ENCODE measurements around the gene STAT4. TPM values are rescaled to one million over a fixed set of nuclear protein-coding genes. Genes with fewer than 3 reads are reported as not detected.

Gene STAT4
- total and polyA plus RNA-seq, 4 donors, result 2.5 to 11.5 (median 5.6) TPM

DNA sequence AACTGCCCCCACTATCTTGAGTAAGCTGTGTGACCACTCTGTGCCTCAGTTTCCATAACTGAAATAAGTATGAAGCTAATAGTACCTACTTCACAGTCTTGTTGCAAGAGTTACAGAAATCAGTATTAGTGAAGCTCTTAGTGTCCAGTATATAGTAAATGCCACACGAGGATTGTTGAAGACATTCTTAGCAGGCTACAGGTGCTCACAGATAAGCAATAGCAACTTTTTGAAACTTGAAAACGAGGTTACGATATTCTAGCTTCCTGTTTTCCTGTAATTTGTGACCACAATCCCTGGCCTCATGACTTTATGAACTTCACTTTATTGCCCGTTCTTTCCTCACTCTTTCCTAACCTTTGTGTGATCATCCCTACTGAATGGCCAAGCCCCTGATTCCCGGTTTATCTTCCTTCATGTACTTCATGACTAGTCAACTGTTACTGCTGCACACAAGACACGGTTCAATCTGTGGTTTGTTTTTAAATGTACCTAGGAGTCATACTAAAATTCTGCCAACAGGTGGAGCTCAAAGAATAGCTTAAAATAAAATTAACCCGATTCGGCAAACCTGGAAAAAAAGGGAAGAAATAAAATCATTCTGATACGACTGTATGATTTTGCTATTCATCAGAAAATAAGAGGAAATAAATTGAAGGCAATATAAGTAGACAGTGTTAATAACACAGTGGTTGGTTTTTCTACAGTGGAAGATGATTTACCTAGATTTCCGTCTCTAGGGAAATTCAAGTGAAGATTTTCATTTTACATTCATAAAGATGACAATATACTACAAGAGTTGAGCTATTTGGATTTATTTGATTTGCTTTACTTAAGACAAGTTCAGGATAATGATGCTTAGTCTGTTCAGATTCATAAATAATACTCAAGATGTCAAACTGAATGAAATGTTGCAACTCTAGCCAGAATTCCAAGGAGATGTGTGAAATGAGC lies 98.7 kb downstream of the STAT4 start:
- peaks cover 0 to 13% (median 0%) of the 10 kb centered on the region in 5 donors for H3K4me1 ChIP-seq (ENCODE audit: control insufficient read depth in 5 of 5, insufficient read depth in 5 of 5, low read length in 5 of 5)
- no peaks in the 10 kb centered on the region for H3K9me3 ChIP-seq (ENCODE audit: control insufficient read depth in 4 of 4, insufficient read depth in 3 of 4, low read length in 3 of 4)
- H3K9ac ChIP-seq (ENCODE audit: insufficient read depth in 1 of 2, low read length in 2 of 2), result peak overlapping the region in 1 of 2 donors; percentile 42
- no peaks in the 10 kb centered on the region for H3K36me3 ChIP-seq (ENCODE audit: control insufficient read depth in 4 of 4, insufficient read depth in 4 of 4, low read length in 4 of 4)
- 13 to 20% methylated on average over 10 of the region's 10 CpGs for WGBS, 2 donors
- DNase-seq (peak in 2 of 3 donors; percentile 74 to 78), ATAC-seq (ENCODE audit: insufficient read depth, low FRiP score) (peak; percentile 34)
- TF ChIP-seq, protein P1, sequence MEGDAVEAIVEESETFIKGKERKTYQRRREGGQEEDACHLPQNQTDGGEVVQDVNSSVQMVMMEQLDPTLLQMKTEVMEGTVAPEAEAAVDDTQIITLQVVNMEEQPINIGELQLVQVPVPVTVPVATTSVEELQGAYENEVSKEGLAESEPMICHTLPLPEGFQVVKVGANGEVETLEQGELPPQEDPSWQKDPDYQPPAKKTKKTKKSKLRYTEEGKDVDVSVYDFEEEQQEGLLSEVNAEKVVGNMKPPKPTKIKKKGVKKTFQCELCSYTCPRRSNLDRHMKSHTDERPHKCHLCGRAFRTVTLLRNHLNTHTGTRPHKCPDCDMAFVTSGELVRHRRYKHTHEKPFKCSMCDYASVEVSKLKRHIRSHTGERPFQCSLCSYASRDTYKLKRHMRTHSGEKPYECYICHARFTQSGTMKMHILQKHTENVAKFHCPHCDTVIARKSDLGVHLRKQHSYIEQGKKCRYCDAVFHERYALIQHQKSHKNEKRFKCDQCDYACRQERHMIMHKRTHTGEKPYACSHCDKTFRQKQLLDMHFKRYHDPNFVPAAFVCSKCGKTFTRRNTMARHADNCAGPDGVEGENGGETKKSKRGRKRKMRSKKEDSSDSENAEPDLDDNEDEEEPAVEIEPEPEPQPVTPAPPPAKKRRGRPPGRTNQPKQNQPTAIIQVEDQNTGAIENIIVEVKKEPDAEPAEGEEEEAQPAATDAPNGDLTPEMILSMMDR (IDR thresholded peaks at IDR 0.05; ENCODE audit: control extremely low read depth, extremely low read depth), result peak; percentile 44
- H3K27me3 ChIP-seq (ENCODE audit: control insufficient read depth in 3 of 3, insufficient read depth in 3 of 3, low read length in 2 of 3), result no peaks in the 10 kb centered on the region
- no peak overlapping the region for H3K27ac ChIP-seq (ENCODE audit: low read depth in 1 of 2, low read length in 1 of 2)
- no peak overlapping the region for H3K4me3 ChIP-seq

DNA sequence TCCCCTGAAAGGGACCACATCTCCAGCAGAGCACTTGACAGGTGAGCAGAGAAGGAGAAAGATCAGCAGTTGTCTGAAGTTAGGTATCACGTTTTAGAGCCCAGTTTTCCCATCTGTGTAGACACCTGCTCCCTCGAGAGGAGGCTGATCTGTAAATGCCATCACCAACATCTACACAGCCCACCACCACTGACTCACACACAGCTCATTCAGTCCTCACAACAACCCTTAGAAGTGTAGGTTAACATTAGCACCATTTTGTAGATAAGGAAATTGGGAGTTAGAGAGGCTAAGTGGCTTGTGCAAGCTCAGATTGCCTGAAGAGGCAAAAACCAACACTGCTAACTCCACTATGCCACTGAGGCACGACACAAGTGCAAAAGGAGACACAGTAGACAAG lies 99.6 kb downstream of the STAT4 start:
- ATAC-seq (ENCODE audit: insufficient read depth, low FRiP score), result no peak
- TF ChIP-seq, protein P1 (IDR thresholded peaks at IDR 0.05; ENCODE audit: control extremely low read depth, extremely low read depth), result no peak
- 72 to 81% methylated on average over 3 of the region's 3 CpGs for WGBS, 2 donors

GRCh38 chr2:191050640-191050987 lies 100.2 kb downstream of the STAT4 start:
- no peak overlapping the region for H3K4me3 ChIP-seq
- DNase-seq, result no peak
- H3K36me3 ChIP-seq (ENCODE audit: control insufficient read depth in 4 of 4, insufficient read depth in 4 of 4, low read length in 4 of 4), result no peaks in the 10 kb centered on the region
- H3K27ac ChIP-seq (ENCODE audit: low read depth in 1 of 2, low read length in 1 of 2), result no peak overlapping the region
- no peak overlapping the region for H3K9ac ChIP-seq (ENCODE audit: insufficient read depth in 1 of 2, low read length in 2 of 2)
- WGBS, 2 donors, result 22 to 54% methylated on average over 1 of the region's 1 CpG
- TF ChIP-seq, protein P1 (IDR thresholded peaks at IDR 0.05; ENCODE audit: control extremely low read depth, extremely low read depth), result no peak
- H3K27me3 ChIP-seq (ENCODE audit: control insufficient read depth in 3 of 3, insufficient read depth in 3 of 3, low read length in 2 of 3), result no peaks in the 10 kb centered on the region
- ATAC-seq (ENCODE audit: insufficient read depth, low FRiP score), result no peak
- peaks cover 0 to 13% (median 0%) of the 10 kb centered on the region in 5 donors for H3K4me1 ChIP-seq (ENCODE audit: control insufficient read depth in 5 of 5, insufficient read depth in 5 of 5, low read length in 5 of 5)
- no peaks in the 10 kb centered on the region for H3K9me3 ChIP-seq (ENCODE audit: control insufficient read depth in 4 of 4, insufficient read depth in 3 of 4, low read length in 3 of 4)

More for the DNA sequence above, 99.6 kb downstream of the STAT4 start:
- no peaks in the 10 kb centered on the region for H3K9me3 ChIP-seq (ENCODE audit: control insufficient read depth in 4 of 4, insufficient read depth in 3 of 4, low read length in 3 of 4)
- H3K27ac ChIP-seq (ENCODE audit: low read depth in 1 of 2, low read length in 1 of 2), result peak overlapping the region in 1 of 2 donors; percentile 38
- DNase-seq, result no peak
- H3K27me3 ChIP-seq (ENCODE audit: control insufficient read depth in 3 of 3, insufficient read depth in 3 of 3, low read length in 2 of 3), result no peaks in the 10 kb centered on the region
- H3K4me3 ChIP-seq, result no peak overlapping the region
- H3K4me1 ChIP-seq (ENCODE audit: control insufficient read depth in 5 of 5, insufficient read depth in 5 of 5, low read length in 5 of 5), result peaks cover 0 to 13% (median 0%) of the 10 kb centered on the region in 5 donors
- no peak overlapping the region for H3K9ac ChIP-seq (ENCODE audit: insufficient read depth in 1 of 2, low read length in 2 of 2)
- H3K36me3 ChIP-seq (ENCODE audit: control insufficient read depth in 4 of 4, insufficient read depth in 4 of 4, low read length in 4 of 4), result no peaks in the 10 kb centered on the region
